HG02970 (cell line): ENCODE results near the gene PANK2.
"Not testable (repeated sequence)": the region's sequence is repeated elsewhere in the genome, so short reads cannot be mapped to it uniquely, and the experiment has no call there.

Source experiments
- ATAC-seq: cut with Tn5 transposase; IDR thresholded peaks from one replicate; pipeline ENCODE4 v1.9.1; 2021; ENCODE audit warnings: mild to moderate bottlenecking, moderate library complexity, moderate number of reproducible peaks; ENCODE audit not compliant: unreplicated experiment, low FRiP score

PANK2 gene

DNA sequence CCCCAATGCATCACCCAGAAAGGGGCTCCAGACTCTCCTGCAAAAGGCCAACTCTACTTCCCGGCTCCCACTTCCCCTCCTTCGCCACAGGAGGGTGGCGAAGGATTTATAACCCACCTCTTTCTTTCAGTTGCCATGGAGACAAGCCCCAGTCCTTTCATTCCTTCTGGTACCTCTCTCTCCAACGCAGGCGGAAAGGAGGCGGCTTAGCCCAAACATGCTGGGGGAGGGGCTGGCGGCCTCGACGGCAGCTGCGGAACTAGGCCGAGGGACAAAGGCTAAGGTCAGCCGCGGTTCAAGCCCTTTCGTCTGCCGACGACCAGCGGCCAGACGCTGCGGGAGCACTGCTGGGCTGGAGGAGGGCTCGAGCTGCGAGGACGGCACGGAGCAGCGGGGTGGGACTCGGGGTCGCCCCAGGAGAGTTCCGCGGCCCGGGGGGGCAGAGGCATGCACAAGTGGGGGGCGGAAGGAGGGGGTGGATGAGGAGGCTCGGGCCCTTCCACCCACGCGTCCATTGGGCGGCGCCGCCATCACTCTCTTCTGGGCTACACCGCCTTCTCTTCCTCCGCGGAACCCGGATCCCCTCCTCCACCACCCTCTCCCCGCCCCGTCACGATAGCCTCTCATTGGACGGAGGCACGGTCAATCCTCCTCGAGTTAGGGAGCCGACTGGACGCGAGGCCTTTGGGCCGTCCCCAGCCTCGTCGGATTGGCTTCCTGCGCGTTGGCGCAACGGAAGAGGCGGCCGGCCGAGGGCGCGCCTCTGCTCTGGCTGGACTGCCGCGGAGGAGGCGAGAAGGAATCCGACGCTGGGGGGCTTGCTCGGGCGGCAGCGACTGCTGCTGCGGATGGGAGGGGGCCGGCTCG, at the start of gene PANK2:
TSS of gene PANK2 (plus strand) at position 766 of the 867 bp plus-strand sequence.
- peak; percentile 93 for ATAC-seq

DNA sequence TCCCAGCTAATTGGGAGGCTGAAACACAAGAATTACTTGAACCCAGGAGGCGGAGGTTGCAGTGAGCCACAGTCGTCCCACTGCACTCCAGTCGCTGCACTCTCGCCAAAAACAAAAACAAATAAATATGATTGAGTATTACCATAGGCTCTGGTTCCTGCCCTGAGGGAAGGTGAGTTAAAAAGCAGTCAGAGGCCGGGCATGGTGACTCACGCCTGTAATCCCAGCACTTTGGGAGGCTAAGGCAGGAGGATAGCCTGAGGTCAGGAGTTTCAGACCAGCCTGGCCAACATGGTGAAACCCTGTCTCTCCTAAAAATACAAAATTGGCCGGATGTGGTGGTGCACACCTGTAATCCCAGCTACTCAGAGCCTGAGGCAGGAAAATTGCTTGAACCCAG, 49.0 kb upstream of the PANK2 start:
- ATAC-seq, result not testable (repeated sequence)

- ATAC-seq, result no peak
These were observed 46.7 kb upstream of the PANK2 start for GRCh38 chr20:3842348-3842930.

GRCh38 chr20:3843490-3843889, 45.7 kb upstream of the PANK2 start:
- no peak for ATAC-seq

- ATAC-seq, result not testable (repeated sequence)
These were observed 45.1 kb upstream of the PANK2 start for GRCh38 chr20:3843990-3844619.

GRCh38 chr20:3846378-3846739, 42.8 kb upstream of the PANK2 start:
- ATAC-seq, result no peak

DNA sequence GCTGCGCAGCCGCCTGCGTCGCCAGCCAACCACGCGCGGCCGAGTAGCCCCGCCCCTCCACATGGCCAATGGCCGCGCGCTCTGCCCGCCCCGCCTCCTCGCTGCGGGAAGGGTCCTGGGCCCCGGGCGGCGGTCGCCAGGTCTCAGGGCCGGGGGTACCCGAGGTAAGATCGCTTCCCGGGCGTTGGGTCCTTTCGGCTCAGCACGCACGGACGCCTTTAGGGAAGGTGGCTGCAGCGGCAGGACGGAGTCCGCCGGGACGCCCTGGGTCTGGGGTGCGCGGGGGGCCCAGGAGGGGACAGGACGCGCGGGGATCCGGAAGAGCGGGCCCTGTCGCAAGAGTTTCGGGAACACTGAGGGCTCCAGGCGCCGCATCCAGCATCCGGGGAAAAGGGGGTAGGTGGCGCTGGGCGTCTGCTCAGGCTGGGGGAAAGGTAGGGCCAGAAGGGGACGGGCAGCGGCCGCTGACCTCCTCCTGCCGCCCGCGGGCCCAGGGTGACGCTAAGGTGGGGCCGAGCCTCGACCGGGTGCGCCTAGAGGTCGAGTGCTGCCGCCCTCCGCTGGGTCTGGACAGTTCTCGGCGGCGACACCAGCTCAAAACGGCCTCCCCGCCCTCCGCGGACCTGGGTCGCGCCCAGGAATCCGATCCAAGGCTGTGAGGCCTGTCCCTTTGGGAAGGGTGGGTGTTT, 42.3 kb upstream of the PANK2 start, which contains the start of gene MAVS:
TSS of gene MAVS (plus strand) at position 95 of the 689 bp plus-strand sequence. CDS start 7,791 bp downstream, outside the sequence.
- peak; percentile 91 for ATAC-seq

GRCh38 chr20:3847429-3847940, 41.7 kb upstream of the PANK2 start:
- no peak for ATAC-seq

- no peak for ATAC-seq
These were observed 40.6 kb upstream of the PANK2 start for GRCh38 chr20:3848565-3848964.

- no peak for ATAC-seq
These were observed 34.7 kb upstream of the PANK2 start for GRCh38 chr20:3854462-3854871.

DNA sequence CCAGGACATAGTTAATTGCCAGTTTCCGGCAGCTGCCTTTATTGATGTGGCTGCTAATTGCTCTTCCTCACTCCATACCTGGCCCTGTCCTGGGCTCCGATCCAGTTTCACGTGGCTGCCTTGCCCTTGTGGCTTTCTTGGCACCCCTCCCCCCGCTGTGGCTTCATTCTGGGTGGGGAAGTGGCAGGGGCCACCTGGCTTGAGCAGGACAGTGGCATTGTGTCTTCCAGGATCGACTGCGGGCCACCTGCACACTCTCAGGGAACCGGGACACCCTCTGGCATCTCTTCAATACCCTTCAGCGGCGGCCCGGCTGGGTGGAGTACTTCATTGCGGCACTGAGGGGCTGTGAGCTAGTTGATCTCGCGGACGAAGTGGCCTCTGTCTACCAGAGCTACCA, 31.8 kb upstream of the PANK2 start:
- no peak for ATAC-seq

GRCh38 chr20:3858689-3859088, 30.5 kb upstream of the PANK2 start:
- no peak for ATAC-seq

DNA sequence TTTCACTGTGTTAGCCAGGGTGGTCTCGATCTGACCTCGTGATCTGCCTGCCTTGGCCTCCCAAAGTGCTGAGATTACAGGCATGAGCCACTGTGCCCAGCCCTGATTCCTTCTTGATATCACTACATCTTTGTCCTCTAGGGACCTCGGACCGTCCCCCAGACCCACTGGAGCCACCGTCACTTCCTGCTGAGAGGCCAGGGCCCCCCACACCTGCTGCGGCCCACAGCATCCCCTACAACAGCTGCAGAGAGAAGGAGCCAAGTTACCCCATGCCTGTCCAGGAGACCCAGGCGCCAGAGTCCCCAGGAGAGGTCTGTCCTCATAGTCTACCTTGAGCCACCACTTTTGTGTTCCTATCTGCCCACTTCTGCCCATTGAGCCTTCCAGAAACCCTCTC, 28.0 kb upstream of the PANK2 start:
- no peak for ATAC-seq

GRCh38 chr20:3862333-3862732, 26.9 kb upstream of the PANK2 start:
- ATAC-seq, result no peak

DNA sequence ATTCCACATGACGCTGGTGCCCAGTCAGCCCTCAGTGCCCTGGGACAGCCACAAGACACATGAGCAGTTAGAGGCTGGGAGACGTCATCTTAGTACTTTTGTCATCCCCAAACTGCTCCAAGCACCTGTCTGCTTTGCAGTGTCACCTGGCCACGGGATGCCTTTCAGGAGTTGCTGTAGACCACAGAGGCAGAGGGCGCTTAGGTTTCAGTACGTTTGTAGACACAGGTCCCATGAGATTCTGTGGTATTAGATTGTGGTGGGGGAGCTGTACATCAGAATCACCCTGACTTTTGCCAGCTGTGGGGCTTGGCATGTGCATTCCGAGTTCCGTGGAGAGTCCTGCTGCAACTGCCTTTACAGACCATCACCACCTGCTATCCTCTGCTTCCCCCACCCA, 25.9 kb upstream of the PANK2 start:
- ATAC-seq, result no peak

GRCh38 chr20:3864518-3864917, 24.7 kb upstream of the PANK2 start:
- no peak for ATAC-seq

- ATAC-seq, result no peak
These were observed 23.9 kb upstream of the PANK2 start for GRCh38 chr20:3865152-3865886.

GRCh38 chr20:3865887-3866407, 23.2 kb upstream of the PANK2 start:
- ATAC-seq, result no peak

DNA sequence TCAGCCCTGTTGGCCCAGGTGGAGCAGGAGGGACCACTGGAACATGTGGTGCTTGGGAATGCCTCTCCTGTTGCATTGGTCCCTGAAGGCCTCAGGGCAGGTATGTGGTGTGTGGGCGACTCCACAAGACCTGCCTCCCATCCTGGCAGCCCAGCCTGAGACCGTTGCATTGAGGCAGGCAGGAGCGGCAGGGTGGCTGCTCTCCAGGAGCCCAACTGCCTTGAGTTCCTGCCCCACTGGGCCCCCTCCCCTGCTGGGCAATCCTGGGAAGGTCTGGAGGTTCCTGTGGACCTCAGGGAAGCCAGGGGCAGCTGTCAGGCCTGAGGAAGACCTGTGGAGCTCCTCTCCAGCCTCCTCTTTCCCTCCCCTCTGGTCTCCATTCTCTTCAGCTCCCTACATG, 22.7 kb upstream of the PANK2 start:
- no peak for ATAC-seq

GRCh38 chr20:3867802-3868201, 21.4 kb upstream of the PANK2 start:
- ATAC-seq, result no peak
